Measurements from ENCODE around the gene ITSN1. TPM values are rescaled to one million over a fixed set of nuclear protein-coding genes. Genes with fewer than 3 reads are reported as not detected.
A peak's percentile ranks its signal among the peaks of the same experiment; 100 is the strongest.

The ITSN1 gene
- total RNA-seq, 2 donors from 2014 or later: 15.0 to 47.5 TPM

DNA sequence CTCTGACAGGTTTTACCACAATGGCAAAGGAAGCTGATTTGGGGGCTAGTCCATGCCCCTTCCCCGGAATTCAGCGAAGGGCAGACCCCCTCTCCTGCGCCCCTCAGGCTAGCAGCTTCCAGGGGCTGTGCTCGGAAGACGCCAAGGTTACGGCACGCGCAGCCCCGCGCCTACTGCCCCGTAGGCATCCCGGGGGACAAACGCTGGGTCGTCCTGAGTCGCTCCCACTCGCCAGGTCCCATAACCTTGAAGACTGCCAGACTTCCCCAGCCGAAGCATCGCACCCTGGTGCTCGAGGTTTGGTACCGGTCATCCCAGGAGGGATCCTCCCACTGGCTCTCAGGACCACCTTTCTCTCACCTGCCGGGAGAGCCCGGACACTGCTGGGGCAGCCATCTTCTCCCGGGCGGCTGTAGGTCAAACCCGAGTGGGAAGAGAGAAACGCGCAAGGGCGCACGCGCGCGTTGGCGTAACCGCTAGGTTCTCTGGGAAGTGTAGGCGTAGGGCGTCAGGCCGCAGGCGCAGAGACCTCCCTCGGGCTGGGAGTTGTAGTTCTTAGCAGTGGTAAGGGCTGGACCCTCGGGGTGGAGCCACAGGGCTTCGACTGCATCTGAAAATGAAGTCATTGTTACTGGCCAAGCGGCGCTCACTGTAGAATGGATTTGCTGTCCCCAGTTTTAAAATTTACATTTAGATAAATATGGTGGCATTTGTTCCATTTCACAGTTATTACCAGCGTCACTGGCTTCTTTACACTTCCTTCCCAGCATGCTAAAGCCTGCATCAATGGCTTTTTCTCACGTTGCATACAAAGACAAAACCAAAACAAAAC is 273.3 kb downstream of the ITSN1 start, which contains the start of gene ATP5PO:
Gene ATP5PO (minus strand): TSS at position 437 of the 832 bp plus-strand sequence. CDS start 41 bp downstream, at position 396.
- Histone ChIP-seq H3K27me3 (no peaks in the 10 kb centered on the region), H3K36me3 (replicated peaks in 1 of 2; ENCODE audit: insufficient read depth in 1 of 2, low read depth in 2 of 2) (peaks cover 0 to 6% of the 10 kb centered on the region in 2 donors), H3K9me3 (no peaks in the 10 kb centered on the region), H3K4me3 (peak within 1 kb of the TSS; percentile 16 to 99), H3K27ac (peak within 1 kb of the TSS in 3 of 4 donors; percentile 68 to 84 (median 75)), H3K4me1 (peaks cover 17% of the 10 kb centered on the region)
- ATAC-seq (peak; percentile 100), DNase-seq (peak; percentile 97 to 98 (median 98))
- intact Hi-C loops (cut with DNase I): loop anchor here (10.0 kb wide), 1 partner anchor 709 kb away; no protein-coding TSS in a partner anchor
- TF ChIP-seq, protein P1, sequence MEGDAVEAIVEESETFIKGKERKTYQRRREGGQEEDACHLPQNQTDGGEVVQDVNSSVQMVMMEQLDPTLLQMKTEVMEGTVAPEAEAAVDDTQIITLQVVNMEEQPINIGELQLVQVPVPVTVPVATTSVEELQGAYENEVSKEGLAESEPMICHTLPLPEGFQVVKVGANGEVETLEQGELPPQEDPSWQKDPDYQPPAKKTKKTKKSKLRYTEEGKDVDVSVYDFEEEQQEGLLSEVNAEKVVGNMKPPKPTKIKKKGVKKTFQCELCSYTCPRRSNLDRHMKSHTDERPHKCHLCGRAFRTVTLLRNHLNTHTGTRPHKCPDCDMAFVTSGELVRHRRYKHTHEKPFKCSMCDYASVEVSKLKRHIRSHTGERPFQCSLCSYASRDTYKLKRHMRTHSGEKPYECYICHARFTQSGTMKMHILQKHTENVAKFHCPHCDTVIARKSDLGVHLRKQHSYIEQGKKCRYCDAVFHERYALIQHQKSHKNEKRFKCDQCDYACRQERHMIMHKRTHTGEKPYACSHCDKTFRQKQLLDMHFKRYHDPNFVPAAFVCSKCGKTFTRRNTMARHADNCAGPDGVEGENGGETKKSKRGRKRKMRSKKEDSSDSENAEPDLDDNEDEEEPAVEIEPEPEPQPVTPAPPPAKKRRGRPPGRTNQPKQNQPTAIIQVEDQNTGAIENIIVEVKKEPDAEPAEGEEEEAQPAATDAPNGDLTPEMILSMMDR (IDR thresholded peaks at IDR 0.05): peak in 1 of 7 experiments; percentile 18
- TF ChIP-seq POLR2A (IDR thresholded peaks at IDR 0.05): peak; percentile 58 to 88 (median 85)
- WGBS, 2 donors: 0 to 1% methylated on average over 41 to 45 of the region's 45 CpGs

DNA sequence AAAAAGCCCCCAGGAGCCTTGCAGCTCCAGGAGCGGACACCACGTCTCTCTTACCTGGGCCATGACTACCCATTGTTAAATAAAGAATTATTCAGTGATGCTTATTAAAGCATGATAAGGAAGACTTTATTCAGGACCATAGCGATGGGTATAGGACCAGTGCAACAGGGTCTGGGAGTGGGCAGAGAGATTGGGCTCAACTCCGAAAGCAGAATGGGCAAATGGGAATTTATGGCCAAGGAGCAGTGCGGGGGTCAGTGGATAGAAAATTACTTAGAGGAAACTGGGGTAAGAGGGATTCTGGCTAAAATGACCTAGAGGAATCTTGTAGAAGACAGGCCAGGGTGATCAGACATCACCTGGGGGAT is 273.9 kb downstream of the ITSN1 start:
- H3K27me3 ChIP-seq: no peaks in the 10 kb centered on the region
- intact Hi-C loops (cut with DNase I): loop anchor here (10.0 kb wide), 1 partner anchor 709 kb away; no protein-coding TSS in a partner anchor
- WGBS, 2 donors: 55% methylated on average over 5 of the region's 5 CpGs
- H3K4me1 ChIP-seq: peaks cover 17% of the 10 kb centered on the region
- H3K27ac ChIP-seq: peak overlapping the region in 3 of 4 donors; percentile 68 to 84 (median 75)
- no peak overlapping the region for H3K4me3 ChIP-seq
- H3K36me3 ChIP-seq (replicated peaks in 1 of 2; ENCODE audit: insufficient read depth in 1 of 2, low read depth in 2 of 2): peaks cover 0 to 3% of the 10 kb centered on the region in 2 donors
- TF ChIP-seq, protein P1 (IDR thresholded peaks at IDR 0.05): no peak
- no peak for TF ChIP-seq POLR2A (IDR thresholded peaks at IDR 0.05)
- no peak for ATAC-seq
- no peaks in the 10 kb centered on the region for H3K9me3 ChIP-seq
- no peak for DNase-seq

DNA sequence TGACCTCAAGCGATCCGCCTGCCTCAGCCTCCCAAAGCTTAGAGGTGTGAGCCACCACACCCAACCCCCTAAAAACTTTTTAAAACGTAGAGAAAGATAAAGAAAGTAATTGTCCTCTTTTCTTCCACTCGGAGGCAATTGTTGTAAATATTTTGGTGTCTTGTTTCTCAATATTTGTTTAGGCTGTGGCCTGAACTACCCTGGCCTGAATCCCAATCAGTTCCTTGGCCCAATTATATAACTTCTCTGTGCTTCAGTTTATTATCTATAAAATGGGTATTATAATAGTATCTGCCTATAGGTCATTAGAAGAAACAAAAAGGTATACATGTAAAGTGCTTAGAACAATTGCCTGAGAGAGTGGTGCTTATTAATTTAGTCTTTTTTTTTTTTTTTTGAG is 275.1 kb downstream of the ITSN1 start:
- TF ChIP-seq, protein P1 (IDR thresholded peaks at IDR 0.05): no peak
- no peak for TF ChIP-seq POLR2A (IDR thresholded peaks at IDR 0.05)
- 62 to 64% methylated on average over 4 of the region's 4 CpGs for WGBS, 2 donors
- Histone ChIP-seq H3K9me3 (no peaks in the 10 kb centered on the region), H3K36me3 (replicated peaks in 1 of 2; ENCODE audit: insufficient read depth in 1 of 2, low read depth in 2 of 2) (peaks cover 0 to 3% of the 10 kb centered on the region in 2 donors), H3K4me1 (peaks cover 17% of the 10 kb centered on the region), H3K4me3 (no peak overlapping the region), H3K27me3 (no peaks in the 10 kb centered on the region), H3K27ac (no peak overlapping the region)
- DNase-seq: no peak
- no peak for ATAC-seq
- intact Hi-C loops (cut with DNase I): loop anchor here (10.0 kb wide), 1 partner anchor 707 kb away; no protein-coding TSS in a partner anchor

DNA sequence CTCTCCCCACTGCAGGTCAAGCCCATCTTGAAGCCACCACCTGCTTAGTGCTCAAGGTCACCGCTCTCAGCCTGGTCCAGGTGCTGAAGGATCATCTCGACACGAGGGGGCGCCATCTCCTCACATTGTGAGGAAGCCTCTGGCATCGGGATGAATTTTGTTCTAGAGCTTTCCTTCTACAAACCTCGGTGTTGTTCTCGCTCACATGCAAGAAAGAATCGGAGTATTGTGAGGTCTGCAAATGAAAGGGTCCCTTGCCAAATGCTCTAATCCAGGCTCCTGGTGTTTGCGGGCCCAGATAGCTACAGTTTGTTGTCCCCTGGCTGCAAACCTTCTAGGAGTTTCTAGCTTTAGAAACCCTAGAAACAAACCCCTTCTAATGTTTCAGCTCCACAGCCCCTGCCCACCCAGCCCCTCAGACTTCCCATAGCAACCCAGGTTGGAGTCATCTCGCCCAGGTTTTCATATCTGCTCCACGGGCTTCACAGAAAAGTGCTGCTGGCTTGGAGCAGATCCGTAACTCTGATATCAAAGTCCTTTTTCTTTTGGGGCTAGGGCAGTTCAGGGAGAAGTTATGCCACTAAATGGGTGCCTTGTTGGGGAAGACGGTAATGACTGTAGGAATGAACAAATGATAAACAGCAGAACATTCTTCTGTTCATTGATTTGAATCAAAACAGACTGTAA is 281.9 kb downstream of the ITSN1 start:
- 11 to 18% methylated on average over 12 to 13 of the region's 13 CpGs for WGBS, 2 donors
- TF ChIP-seq, protein P1 (IDR thresholded peaks at IDR 0.05): peak; percentile 73 to 96 (median 93)
- no peak for TF ChIP-seq POLR2A (IDR thresholded peaks at IDR 0.05)
- H3K9me3 ChIP-seq: no peaks in the 10 kb centered on the region
- H3K27me3 ChIP-seq: no peaks in the 10 kb centered on the region
- H3K4me1 ChIP-seq: no peaks in the 10 kb centered on the region
- no peaks in the 10 kb centered on the region for H3K36me3 ChIP-seq (replicated peaks in 1 of 2; ENCODE audit: insufficient read depth in 1 of 2, low read depth in 2 of 2)
- peak; percentile 95 for ATAC-seq
- no peak overlapping the region for H3K27ac ChIP-seq
- H3K4me3 ChIP-seq: no peak overlapping the region
- intact Hi-C loops (cut with DNase I): loop anchor here (5.0 to 10.0 kb wide), 2 partner anchors 281 to 423 kb away; no protein-coding TSS in a partner anchor
- DNase-seq: peak; percentile 90 to 94 (median 94)

Data from body of pancreas (tissue), 4 donors.